Measurements from ENCODE around the gene FAM217B.

FAM217B gene, protein sequence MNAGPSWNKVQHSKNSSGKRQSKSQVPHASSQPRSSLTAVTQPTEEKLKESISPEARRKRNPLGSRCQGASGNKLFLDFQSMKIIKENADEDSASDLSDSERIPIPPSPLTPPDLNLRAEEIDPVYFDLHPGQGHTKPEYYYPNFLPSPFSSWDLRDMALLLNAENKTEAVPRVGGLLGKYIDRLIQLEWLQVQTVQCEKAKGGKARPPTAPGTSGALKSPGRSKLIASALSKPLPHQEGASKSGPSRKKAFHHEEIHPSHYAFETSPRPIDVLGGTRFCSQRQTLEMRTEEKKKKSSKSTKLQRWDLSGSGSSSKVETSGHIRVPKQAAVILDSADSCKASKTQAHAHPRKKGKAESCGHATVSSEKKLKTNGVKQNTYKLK

DNA sequence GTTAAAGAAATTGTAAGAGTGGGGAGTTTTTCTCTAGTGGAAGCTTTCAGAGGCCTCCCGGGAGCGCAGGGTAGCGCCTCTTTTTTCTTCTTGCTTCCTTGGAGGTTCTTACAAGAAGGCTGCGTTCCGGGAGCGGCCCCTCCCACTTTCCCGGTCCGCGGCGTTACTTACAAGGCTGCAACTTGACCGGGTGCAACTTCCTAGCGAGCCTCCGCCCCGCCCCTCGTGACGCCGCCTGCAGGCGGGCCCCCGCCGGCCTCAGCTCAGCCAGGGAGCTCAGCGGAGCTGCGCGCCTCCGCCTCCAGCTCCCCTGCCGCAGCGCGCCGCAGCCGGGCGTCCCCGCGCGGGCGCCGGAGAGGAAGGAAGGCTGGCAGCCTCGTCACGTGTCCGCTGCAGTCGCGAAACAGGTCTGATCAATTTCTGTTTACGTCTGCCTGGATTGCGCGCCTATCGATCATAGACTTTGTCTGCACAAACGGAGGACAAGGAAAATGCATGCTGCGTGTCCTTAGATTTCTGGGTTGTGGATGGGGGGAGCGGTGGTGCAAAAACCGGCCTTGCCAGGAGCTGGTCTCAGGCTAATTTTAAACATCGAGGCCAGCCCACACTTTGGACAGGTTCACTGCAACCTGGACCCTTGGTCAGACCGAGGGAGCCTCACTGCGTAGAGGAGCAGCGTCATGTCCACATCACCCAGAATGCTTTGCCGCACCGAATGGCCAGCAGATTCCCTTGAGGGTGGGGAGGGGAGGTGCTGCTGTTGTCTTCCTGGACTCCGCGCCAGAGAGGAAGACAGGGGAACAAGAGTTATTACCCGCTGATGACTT, at the start of gene FAM217B, which contains the start of gene PPP1R3D:
Gene FAM217B (plus strand): TSS at position 261 of the 827 bp plus-strand sequence. CDS start 3,555 bp downstream, outside the sequence.
Gene PPP1R3D (minus strand): TSS at position 177 of the 827 bp plus-strand sequence. CDS start 374 bp downstream, outside the sequence.
- DNase-seq: peak; percentile 67 to 87

DNA sequence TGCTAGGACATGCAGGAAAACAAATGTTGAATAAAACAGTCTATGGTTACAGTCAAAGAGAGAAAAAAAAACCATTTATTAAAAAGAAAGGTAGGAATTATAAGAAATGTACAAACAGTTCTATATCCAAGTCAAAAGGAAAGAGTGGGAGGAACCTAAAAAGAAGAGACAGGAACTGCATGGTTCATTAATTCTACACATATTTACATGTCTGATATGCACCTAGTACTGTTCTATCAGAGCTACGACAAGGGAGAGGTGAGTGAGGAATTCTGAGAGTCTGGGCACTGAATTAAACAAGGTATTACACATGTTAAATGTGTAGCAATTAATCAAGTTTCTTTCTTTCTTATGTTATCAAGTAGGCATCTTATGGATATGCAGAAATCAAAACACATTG, 48.6 kb upstream of the FAM217B start:
- no peak for DNase-seq

DNA sequence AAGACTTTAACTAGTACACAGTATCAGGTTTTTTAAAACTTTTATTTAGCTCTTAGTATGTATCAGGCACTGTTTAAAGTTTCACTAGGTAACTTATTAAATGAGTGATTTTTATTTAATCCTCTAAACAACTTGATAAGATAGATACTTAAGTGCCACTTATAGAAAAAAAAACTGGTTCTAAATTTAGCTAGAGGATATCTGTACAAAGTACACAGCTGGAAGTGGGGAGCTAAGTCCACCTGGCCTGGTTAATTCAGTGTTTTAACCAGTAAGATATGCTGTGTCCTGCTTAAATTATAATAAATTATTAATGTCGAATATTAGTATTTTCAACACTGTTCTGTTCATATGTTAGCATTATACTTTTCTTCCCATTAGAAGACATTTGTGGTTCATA, 44.3 kb upstream of the FAM217B start:
- no peak for DNase-seq

DNA sequence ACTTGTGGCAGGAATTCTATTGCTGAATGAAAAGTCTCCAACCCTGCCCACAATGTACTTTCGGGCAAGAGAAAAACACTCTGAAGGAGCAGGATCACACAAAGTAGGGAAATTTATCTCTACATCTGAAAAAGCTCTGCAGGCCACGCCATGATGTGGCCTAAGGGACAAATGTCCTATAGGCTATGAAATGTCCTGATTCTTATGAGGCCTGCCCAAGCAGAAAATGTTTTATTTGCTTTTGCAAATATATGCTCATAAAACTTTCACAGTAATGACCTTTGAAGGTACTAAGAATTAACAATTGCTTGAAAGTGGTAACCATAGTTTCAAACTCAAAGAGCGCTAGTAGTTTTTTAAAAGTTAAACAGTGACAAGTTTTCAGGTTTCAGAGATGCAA, 37.7 kb upstream of the FAM217B start:
- no peak for DNase-seq

DNA sequence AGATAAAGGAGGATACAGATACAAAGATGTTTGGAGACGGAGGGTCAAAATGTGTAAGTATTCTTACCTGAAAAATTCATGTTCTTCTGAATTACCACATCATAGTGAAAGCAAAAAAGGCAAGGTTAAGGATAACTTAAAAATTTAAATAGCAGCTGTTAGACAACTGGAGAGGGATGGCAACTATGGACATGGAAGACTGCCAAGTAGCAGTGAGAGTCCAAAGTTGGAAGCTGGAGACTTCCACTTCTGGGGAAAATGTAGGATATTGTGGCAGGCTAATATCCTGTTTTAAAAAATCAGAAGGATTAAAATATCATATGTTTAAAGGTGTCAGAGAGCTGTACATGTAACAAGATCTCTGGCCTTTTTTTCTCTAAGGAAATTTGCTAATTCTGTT, 36.6 kb upstream of the FAM217B start:
- no peak for DNase-seq

DNA sequence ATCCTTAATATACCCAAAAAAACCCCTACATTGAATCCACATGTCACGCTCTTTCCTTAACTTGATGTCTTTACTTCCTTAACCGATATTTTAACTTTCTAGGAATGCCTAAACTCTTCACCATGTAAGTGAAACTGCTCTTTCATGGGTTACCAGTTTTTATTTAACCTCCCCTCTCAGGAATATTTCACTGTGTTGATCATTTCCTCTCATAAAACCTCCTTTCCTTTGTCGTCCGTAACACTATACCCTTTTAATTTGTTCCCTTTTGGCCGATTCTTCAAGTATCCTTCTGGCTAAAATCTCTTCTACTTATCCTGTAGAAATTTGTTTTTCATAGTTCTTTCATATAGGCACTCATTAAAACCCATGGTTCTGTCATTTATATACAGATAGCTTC, 31.3 kb upstream of the FAM217B start:
- DNase-seq: no peak

DNA sequence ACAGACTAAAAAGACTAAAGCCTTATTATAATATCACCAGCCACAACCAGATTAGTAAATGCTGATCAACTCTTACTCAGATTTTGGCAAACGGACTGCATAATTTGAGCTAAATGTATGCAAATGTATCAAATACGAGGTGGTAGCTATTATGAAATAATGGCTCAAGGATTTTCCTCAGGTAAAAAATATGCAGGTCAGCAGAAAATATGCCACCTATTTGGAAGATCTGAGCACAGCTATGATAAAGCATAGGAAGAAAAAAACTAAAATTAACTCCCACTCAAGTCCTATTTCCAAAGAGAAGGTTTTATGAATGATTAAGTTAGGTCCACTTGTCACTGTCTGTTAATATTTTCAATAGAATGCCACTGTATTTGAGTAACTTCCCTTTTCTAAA, 29.1 kb upstream of the FAM217B start:
- DNase-seq: no peak

DNA sequence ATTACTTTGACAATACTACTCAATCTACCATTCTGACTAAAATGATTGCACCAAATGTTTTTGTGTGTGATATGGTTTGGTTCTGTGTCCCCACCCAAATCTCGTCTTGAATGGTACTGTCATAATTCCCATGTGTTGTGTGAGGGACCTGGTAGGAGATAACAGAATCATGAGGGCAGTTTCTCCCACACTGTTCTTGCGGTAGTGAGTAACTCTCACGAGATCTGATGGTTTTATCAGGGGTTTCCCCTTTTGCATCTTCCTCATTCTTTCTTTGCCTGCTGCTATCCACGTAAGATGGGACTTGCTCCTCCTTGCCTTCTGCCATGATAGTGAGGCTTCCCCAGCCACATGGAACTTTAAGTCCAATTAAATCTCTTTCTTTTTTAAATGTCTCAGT, 27.6 kb upstream of the FAM217B start:
- DNase-seq: peak in 1 of 2 donors; percentile 6

DNA sequence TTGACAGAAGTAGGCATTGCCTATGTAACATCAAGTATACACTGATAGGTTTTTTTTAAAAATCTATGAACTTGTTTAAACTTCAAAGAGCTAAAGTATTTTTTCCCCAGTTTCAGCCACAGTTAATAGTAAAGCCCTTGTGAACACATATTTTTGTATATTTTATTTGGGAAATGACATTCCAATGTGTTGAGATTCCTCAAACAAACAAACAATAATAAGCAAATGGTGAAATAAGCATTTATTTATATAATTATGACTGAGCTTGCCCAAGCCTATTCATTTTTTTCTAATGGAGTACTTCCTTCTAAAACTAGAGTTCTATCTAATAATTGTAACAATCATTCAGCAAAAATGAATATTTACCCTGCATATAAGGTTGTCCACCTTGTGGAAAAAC, 19.2 kb upstream of the FAM217B start:
- no peak for DNase-seq

DNA sequence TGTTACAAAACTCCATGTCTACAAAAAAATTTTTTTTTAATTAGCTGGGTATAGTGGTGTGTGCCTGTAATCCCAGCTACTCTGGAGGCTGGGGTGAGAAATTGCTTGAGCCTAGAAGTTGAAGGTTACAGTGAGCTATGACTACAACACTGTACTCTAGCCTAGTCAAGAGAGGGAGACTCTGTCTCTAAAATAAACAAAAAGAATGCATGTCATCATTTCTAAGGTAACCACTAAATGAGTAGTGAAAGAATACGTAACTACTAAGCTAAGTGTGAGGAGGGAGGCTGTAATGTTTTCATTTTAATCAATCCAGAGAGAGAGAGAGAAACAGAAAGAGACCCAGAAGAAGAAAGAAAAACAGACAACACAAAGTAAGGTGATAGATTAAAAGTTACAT, 16.7 kb upstream of the FAM217B start:
- DNase-seq: no peak

DNA sequence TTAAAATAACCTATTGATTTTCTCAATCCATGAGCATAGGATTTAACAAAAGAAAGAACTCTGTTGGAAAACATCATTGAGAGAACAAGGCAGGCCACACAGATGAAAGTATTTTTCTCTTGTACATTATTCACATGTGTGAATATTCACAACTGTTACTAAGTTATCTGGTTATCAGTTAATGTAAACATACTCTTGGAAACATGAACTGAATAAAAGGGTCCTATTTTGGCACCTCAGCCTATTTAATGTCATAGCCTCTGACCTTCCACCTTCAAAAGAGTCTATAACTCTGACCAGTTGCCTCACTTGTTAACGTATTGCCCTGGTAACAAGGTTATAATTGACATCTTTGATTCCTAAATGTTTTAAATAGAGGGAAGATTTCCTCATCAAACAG, 14.8 kb upstream of the FAM217B start:
- DNase-seq: no peak

DNA sequence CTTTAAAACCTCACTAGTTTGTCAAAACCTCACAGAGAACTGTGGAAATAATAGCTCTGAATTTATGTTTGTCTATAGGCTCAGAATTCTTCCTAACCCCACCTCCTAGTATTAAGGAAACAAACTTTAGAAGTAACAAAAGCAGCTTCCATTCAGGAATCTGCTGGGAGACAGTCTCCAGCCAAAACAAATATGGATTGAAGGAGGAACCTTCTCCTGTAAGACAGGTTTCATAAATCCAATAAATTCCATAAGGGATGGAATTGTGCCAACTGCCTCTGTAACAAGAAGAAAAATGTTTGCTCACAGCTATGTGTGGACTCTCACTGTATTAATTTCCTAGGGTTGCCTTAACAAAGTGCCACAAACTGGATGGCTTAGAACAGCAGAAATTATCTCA, 14.3 kb upstream of the FAM217B start:
- DNase-seq: no peak

DNA sequence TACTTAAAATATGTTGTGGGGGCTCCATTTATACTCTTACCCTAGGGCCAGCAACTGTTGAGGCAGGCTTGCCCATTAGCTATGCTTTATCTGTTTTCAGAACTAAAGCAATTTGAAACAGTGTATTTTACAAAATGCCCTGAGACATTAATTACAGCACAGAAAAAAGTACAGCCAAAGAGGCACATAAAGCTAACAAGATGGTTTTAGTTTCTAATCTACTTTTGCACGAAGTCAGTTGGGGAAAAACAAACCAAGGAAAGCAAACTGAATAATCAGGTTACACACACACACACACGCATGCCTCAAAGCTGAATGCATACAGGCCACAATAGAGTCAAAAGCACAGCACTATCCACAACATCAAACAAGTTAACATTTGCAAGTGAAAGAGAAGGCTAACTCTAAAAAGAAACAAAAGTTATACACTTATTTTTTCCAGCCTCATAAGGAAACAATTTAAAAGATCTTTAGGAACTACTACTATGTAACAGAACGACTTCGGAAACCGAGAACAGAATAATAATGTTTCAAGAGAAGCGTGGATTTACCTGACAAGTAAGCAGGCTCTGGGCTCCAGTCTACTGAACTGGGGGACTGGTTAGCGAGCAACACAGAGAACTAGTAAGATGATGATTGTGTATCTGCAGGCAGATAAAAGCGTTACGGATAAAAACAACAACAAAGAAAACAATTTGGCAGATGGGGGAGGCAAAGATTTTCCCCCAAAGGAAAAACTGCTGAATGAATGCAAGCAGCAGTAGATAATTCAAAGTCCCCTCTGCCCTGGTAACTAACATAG, 8.5 kb upstream of the FAM217B start:
- no peak for DNase-seq

DNA sequence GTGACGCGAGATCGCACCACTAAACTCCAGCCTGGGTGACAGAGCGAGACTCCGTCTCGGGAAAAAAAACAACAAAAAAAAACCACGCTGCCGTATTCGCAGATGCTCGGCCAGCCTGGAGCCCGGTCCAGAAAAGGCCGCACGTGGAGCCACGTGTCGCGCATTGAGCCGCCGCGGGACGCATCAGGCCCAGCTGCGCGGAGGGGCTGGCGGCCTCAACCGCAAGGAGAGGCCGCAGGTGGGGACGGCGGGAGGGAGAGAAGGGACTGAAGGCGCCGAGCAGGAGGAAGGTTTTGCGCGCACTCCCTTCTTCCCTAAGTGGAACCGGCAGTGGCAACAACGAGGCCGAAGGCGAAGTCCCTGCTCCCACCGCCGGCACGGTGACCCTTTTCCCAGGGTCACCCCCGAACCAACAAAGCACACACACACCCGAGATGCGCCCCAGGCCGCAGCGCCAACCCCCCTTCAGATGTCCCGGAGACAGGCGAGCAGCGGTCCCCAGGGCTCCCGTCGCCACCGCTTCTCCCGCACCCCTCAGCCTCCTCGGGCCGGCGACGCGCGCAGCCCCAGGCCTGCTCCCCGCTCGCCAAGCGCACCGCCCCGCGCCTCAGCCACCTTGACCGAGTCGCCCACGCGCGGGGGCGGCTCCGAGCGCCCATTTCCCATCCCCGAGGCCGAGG, 7.4 kb upstream of the FAM217B start:
- DNase-seq: no peak

DNA sequence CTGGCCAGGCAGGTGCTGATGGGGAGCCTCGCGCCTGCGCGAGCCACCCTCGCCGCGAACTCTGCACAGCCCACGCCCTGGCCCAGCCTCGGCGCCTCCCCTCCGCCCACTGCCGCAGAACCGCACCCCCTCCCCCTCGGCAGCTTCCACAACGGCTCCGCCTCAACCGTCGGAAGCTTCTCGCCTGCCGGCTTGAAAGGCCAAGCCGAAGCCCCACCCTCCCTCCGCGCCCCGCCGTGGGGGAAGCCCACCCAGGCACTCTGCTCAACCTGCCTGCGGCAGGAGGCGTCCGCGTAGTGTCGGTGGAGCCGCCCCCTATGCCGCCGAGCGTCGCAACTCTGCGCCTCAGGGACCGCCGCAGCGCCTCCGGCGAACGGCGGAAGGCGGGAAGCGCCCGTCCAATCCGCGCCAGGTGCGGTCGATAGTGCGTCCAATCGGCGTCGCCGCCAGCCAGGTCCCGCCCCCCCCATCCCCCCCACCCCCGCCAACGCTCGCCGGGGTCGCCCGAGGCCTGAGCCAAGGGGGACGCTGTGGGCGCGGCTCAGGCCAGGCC, 6.8 kb upstream of the FAM217B start, which contains the start of gene SYCP2:
Gene SYCP2 (minus strand): TSS at position 342 of the 553 bp plus-strand sequence. CDS start 11,224 bp downstream, outside the sequence.
- DNase-seq: peak in 1 of 2 donors; percentile 75

DNA sequence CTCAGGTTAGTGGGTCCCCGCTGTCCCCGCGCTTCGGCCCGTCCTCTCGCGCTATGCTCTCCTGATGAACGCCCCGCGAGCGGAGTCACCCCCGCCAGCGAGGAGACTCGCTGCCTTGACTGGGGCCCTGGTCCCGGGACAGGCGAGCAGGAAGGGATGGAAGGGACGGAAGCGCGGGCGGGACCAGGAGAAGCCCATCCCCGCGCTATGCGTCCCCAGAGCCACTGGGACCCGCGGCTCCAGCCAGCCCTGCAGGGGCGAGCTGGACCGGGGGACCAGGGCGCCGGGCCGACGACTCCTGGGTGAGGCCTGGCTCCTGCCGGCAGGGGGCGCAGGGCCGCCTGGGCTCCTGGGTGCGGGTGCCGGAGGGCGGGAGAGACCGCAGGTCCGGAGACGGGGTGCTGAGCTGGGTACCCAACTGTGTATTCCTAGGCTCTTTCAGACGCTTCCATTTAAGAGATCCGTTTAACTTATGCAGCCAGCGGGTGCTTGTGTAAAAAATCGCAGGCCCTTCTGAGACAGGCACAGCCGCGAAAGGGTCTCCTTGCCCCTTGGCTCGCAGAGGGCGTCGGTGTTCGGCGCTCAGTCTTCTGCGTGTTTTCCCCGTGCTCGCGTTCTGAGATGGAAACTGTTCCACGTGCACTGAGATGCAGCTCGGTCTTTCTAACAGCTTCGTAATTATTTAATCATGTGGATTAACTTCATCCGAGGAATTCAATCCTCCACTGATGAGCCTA, 6.2 kb upstream of the FAM217B start:
- peak; percentile 16 to 81 for DNase-seq

DNA sequence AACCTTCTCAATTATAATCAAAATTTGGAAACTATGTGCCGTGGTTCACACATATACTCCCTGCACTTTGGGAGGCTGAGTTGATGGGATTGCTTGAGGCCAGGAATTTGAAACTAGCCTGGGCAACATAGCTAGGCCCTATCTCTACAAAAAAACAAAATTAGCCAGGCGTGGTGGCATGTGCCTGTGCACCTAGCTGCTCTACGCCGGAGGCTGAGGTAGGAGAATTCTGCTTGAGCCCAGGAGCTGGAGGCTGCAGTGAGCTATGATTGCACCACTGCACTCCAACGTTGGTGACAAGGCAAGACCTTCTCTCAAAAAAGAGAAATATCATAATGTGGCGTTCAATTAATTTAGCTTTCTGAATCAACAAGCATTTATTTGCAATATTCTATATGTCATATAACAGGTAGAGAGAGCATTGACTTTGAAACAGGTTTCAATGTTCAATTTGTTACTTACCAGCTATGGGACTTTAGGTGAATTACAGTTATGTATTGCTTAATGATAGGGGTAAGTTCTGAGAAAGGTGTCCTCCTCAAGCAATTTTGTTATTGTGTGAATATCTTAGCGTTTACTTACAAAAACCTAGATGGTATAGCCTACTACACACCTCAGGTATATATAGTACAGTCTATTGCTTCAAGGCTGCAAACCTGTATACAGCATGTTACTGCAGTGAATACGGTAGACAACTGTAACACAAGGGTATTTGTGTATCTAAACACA, 4.6 kb upstream of the FAM217B start:
- no peak for DNase-seq

DNA sequence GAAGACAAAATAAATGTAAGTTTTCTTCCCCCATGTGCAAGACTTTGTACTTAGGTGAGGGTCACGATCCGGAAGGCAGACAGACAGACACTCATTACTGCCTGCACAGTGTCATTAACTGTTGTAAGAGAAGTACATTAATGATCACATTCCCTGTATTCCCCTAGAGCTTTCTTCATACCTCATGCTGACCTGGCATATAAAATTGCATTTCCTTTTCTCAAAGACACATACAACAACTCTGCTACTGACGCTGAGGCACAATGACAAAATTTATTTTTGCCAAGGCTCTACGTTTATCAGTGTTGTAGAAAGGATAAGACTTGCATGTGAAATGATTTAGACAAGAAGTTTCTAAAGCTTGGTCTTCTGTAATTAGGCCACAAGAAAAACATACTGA, 3.8 kb upstream of the FAM217B start:
- no peak for DNase-seq

DNA sequence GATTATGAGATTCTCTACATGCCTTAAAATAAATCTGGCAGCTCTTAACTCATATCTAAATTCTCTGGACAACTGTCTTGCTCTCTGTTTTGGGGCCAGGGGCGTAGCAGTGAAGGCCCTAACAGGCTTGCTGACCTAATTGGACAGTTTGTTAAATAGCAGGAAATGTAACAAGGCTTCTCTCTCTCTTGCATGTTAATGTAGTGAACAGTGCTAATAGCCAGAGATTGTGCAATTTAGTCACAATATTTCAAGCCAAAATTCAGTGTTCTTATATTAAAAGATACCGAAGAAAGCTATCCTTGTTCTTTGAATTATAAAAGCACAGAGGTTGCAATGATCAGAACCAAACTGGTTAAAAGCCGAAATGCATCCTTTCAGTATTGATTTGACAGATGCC, 3.0 kb upstream of the FAM217B start:
- no peak for DNase-seq

DNA sequence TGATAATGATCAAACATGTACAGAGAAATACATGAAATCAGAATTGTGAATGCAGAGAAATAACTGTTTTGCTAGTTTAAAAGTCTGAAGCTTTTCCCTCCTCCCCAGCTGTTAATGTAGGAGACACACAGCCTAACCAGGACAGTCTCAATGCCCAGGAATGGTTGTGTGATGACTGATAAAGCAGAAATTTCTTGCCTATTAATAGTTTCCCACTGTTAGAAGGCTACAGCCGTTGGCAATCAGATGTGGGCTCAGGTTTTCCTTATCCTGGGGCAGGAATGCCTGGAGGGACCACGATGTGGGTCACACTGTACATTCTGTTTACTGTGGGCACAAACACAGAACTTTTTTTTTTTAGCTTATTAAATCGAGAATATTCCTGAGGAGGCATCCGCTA, 2.0 kb upstream of the FAM217B start:
- no peak for DNase-seq

DNA sequence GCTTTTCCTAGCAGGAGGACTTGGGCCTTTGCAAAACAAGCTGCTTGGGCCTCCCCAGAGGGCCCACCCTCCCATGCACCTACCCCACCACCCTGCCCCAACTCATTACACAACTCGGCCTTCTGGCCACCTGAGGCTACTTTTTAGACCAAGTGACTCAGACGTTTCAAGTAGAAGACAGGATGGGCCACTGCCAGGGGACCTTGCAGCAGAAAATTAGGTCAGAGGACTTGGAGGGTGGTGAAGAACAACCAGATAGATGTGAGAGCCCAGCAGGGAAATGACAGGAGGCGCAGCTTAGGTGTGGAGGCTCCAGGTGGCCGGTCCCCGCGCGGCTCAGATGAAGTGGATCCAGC, 1.5 kb upstream of the FAM217B start:
- DNase-seq: no peak

Data from bone marrow (tissue), 2 donors.